ENCODE data around the gene OR4X1.
"Not testable (repeated sequence)": the region's sequence is repeated elsewhere in the genome, so short reads cannot be mapped to it uniquely, and the experiment has no call there.

The OR4X1 gene

DNA sequence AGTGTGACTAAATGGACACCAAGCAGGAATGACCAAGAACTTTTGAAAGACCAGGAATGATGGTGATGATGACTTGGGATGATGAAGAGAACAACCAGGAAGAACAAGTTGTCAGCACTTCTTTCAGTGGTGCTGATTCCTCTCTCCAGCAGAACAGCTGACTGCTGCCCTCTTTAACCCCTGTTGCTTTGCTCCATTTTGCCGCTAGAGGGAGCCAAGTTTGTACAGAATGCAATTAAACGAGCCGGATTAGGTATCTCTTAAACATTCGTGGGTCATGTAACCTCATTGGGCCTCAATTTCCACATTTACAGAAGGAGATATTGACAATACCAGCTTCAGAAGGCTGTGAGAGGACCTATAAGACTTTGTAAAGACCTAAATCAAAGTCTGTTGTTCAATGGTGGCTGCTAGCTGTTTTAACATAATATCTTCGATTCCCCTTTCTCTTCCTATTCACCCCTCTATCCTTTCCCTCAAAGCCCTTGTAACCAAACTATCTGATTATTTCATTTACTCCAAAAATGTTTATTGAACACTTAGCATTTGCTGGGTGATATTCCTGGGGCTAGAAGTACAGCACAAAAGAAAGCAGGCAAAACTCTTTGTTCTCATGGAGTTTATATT lies 44.2 kb downstream of the OR4X1 start:
- Histone ChIP-seq H3K27me3 (no peaks in the 10 kb centered on the region), H3K4me1 (no peaks in the 10 kb centered on the region), H3K9me3 (no peaks in the 10 kb centered on the region), H3K27ac (no peak overlapping the region), H3K36me3 (no peaks in the 10 kb centered on the region), H3K4me3 (no peak overlapping the region)
- intact Hi-C loops (cut with DNase I; ENCODE audit: low total_unique reads), result no loop called here
- peak in 1 of 2 donors; percentile 55 for DNase-seq
- TF ChIP-seq, protein P1, sequence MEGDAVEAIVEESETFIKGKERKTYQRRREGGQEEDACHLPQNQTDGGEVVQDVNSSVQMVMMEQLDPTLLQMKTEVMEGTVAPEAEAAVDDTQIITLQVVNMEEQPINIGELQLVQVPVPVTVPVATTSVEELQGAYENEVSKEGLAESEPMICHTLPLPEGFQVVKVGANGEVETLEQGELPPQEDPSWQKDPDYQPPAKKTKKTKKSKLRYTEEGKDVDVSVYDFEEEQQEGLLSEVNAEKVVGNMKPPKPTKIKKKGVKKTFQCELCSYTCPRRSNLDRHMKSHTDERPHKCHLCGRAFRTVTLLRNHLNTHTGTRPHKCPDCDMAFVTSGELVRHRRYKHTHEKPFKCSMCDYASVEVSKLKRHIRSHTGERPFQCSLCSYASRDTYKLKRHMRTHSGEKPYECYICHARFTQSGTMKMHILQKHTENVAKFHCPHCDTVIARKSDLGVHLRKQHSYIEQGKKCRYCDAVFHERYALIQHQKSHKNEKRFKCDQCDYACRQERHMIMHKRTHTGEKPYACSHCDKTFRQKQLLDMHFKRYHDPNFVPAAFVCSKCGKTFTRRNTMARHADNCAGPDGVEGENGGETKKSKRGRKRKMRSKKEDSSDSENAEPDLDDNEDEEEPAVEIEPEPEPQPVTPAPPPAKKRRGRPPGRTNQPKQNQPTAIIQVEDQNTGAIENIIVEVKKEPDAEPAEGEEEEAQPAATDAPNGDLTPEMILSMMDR (IDR thresholded peaks at IDR 0.05), result peak; percentile 25 to 44

DNA sequence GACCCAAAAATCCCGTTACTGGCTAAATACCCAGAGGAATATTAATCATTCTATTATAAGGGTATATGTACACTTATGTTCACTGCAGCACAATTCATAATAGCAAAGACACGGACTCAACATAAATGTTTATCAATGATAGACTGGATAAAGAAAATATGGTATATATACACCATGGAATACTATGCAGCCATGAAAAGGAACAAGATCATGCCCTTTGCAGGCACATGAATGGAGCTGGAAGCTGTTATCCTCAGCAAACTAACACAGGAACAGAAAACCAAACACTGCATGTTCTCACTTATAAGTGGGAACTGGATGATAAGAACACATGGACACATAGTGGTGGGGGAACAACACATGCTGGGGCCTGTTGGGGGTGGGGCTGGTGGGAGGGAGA lies 49.9 kb downstream of the OR4X1 start:
- H3K9me3 ChIP-seq; H3K27ac ChIP-seq; H3K4me3 ChIP-seq; H3K36me3 ChIP-seq; DNase-seq; H3K27me3 ChIP-seq; intact Hi-C loops (cut with DNase I; ENCODE audit: low total_unique reads); H3K4me1 ChIP-seq: not testable (repeated sequence)

All from tibial artery (tissue), 4 donors.